Trophoblast cell (in vitro differentiated cells and primary cell): ENCODE results near the gene RGS1.
A peak's percentile ranks its signal among the peaks of the same experiment; 100 is the strongest.

Experiments
- DNase-seq, 2 donors: peaks; one replicate each; pipeline ENCODE4 v3.0.0-alpha.2; 2016
- H2AFZ ChIP-seq: 2 replicates; pipeline ENCODE4 v1.6.1; 2013; ENCODE audit warnings: low read length, moderate library complexity, mild to moderate bottlenecking; ENCODE audit not compliant: insufficient read depth, poor library complexity
- H2AK5ac ChIP-seq: 2 replicates; pipeline ENCODE4 v1.6.1; 2013; ENCODE audit warnings: mild to moderate bottlenecking, low read length
- H2BK120ac ChIP-seq: 2 replicates; pipeline ENCODE4 v1.6.1; 2013; ENCODE audit warnings: low read length, mild to moderate bottlenecking, moderate library complexity; ENCODE audit not compliant: insufficient read depth, poor library complexity
- H2BK12ac ChIP-seq: 2 replicates; pipeline ENCODE4 v1.6.1; 2013; ENCODE audit warnings: mild to moderate bottlenecking, low read length, moderate library complexity
- H2BK5ac ChIP-seq: 2 replicates; pipeline ENCODE4 v1.6.1; 2013; ENCODE audit warnings: low read length, low read depth, moderate library complexity, mild to moderate bottlenecking; ENCODE audit not compliant: poor library complexity
- H3K14ac ChIP-seq: 2 replicates; pipeline ENCODE4 v1.6.1; 2013; ENCODE audit warnings: mild to moderate bottlenecking, low read length
- H3K18ac ChIP-seq: 2 replicates; pipeline ENCODE4 v1.6.1; 2013; ENCODE audit warnings: mild to moderate bottlenecking, low read length
- H3K23ac ChIP-seq: 2 replicates; pipeline ENCODE4 v1.6.1; 2013; ENCODE audit warnings: low read length
- H3K27ac ChIP-seq: 2 replicates; pipeline ENCODE4 v1.5.1; 2013; ENCODE audit warnings: low read depth, mild to moderate bottlenecking, inconsistent platforms, low read length, moderate library complexity
- H3K27me3 ChIP-seq: 2 replicates; pipeline ENCODE4 v1.6.1; 2013; ENCODE audit warnings: inconsistent platforms, mild to moderate bottlenecking, low read length, moderate library complexity; ENCODE audit not compliant: insufficient read depth
- H3K36me3 ChIP-seq, 2 experiments: 1 replicate in 1 of 2; 2 replicates in 1 of 2; pipeline ENCODE4 v1.6.1; 2013; ENCODE audit warnings: low read length in 2 of 2, mild to moderate bottlenecking in 2 of 2, moderate library complexity in 1 of 2; ENCODE audit not compliant: insufficient read depth in 2 of 2, control insufficient read depth in 1 of 2
- H3K4ac ChIP-seq: 2 replicates; pipeline ENCODE4 v1.6.1; 2013; ENCODE audit warnings: low read depth, mild to moderate bottlenecking, low read length, moderate library complexity
- H3K4me1 ChIP-seq, 2 experiments: 1 replicate in 1 of 2; 2 replicates in 1 of 2; pipeline ENCODE4 v1.6.1; 2013; ENCODE audit warnings: low read length in 2 of 2, mild to moderate bottlenecking in 2 of 2, moderate library complexity in 1 of 2; ENCODE audit not compliant: insufficient read depth in 2 of 2, control insufficient read depth in 1 of 2
- H3K4me2 ChIP-seq: 2 replicates; pipeline ENCODE4 v1.6.1; 2013; ENCODE audit warnings: inconsistent platforms, mild to moderate bottlenecking, low read length, moderate library complexity
- H3K4me3 ChIP-seq: 2 replicates; pipeline ENCODE4 v1.5.1; 2013; ENCODE audit warnings: mild to moderate bottlenecking, low read depth, low read length, inconsistent platforms
- H3K79me1 ChIP-seq: one replicate; pipeline ENCODE4 v1.6.1; 2013; ENCODE audit warnings: low read length
- H3K79me2 ChIP-seq: 2 replicates; pipeline ENCODE4 v1.6.1; 2013; ENCODE audit warnings: low read length, mild to moderate bottlenecking; ENCODE audit not compliant: control insufficient read depth, insufficient read depth, poor library complexity
- H3K9ac ChIP-seq: 2 replicates; pipeline ENCODE4 v1.6.1; 2013; ENCODE audit warnings: mild to moderate bottlenecking, low read length
- H3K9me3 ChIP-seq: 2 replicates; pipeline ENCODE4 v1.6.1; 2013; ENCODE audit warnings: low read depth, mild to moderate bottlenecking, control low read depth, inconsistent platforms, low read length; ENCODE audit not compliant: insufficient read depth
- H4K12ac ChIP-seq: 2 replicates; pipeline ENCODE4 v1.6.1; 2013; ENCODE audit warnings: low read depth, mild to moderate bottlenecking, low read length, moderate library complexity
- H4K8ac ChIP-seq: 2 replicates; pipeline ENCODE4 v1.6.1; 2013; ENCODE audit warnings: low read depth, mild to moderate bottlenecking, low read length, moderate library complexity
- H4K91ac ChIP-seq: one replicate; pipeline ENCODE4 v1.6.1; 2013; ENCODE audit warnings: low read depth, mild to moderate bottlenecking, low read length, moderate library complexity
- WGBS: extraction: QIAGEN DNeasy Blood & Tissue Kit; methylation state at CpG from one replicate; pipeline ENCODE4 v1.1.7; 2013; ENCODE audit warnings: missing lambda C conversion rate; ENCODE audit not compliant: insufficient read length, insufficient coverage; ENCODE audit errors: extremely low coverage; 5-methylcytosine and 5-hydroxymethylcytosine counted together

Gene RGS1

DNA sequence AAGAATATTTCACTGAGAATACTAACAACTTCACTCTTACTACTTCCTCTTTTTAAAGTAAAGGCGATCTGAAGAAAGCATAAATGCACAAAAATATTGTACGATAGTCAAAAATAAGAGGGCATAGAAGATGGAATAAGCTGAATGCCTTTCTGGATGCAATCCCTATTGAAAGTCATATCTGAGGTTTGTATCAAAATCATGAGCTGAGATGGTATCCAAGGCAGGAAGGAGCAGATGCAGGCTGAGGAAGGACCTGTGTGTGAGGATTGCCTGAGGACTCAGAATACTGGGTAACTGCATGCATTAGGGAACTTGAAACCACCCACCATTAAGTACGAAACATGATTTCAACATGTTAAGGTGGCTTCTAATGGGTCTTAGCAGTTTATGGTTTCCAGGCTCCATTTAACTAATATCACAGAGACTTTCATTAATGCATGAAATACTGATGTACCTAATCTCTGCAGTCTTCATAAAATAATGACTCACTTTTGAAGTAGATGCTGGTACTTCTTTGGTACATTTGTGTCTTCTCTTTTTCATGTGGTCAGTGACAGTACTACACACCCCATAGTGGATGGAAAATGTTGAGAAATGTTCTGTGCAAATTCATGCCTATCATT is 29.6 kb upstream of the RGS1 start:
- Histone ChIP-seq H3K9ac (no peak overlapping the region), H2AFZ (no peak overlapping the region), H2BK5ac (no peak overlapping the region), H3K4me1 (peaks cover 0 to 5% of the 10 kb centered on the region in 2 experiments), H4K91ac (no peak overlapping the region), H3K27me3 (no peaks in the 10 kb centered on the region), H4K8ac (no peak overlapping the region), H3K23ac (no peak overlapping the region), H4K12ac (no peak overlapping the region), H2BK12ac (no peak overlapping the region), H3K79me2 (no peaks in the 10 kb centered on the region), H3K4me2 (no peak overlapping the region), H3K18ac (no peak overlapping the region), H3K79me1 (peaks cover 5% of the 10 kb centered on the region), H3K9me3 (no peaks in the 10 kb centered on the region), H3K14ac (no peak overlapping the region), H2BK120ac (no peak overlapping the region), H3K36me3 (no peaks in the 10 kb centered on the region), H3K4me3 (no peak overlapping the region), H2AK5ac (no peak overlapping the region), H3K27ac (no peak overlapping the region), H3K4ac (no peak overlapping the region)
- no CpG with 5 or more reads among the region's 3 CpGs for WGBS
- DNase-seq, result peak; percentile 38 to 88

DNA sequence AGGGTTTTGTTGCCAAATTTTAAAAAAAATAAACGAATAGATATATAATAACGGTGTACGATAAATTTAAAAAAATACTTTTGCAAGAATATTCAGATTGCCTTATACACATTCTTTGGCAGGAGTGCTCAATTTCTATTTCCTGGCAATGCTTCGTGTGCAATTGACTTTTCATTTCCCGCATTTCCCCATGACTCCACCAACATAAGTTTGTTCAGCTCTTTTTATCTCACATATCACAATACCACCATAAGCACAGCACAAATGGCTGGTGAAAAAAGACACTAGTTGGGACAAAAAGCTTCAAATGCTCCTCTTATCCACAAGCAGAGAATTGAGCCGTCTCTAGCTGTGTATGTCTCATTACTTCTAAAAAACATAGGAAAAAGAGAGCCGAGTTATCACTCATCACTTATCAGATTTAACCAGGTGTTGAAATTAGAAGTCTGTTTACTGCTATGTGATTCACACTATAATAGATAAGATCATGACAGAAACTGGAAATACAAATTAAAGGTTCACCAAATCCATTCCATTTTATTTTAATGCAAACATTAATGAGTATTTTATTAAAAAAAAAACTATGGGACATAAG is 28.9 kb upstream of the RGS1 start:
- Histone ChIP-seq H3K4me1 (peaks cover 2% of the 10 kb centered on the region in 2 experiments), H3K4me3 (no peak overlapping the region), H3K4ac (no peak overlapping the region), H2BK120ac (no peak overlapping the region), H3K14ac (no peak overlapping the region), H3K79me2 (no peaks in the 10 kb centered on the region), H3K9me3 (no peaks in the 10 kb centered on the region), H3K4me2 (no peak overlapping the region), H3K23ac (no peak overlapping the region), H2AK5ac (no peak overlapping the region), H4K8ac (no peak overlapping the region), H3K27ac (no peak overlapping the region), H3K27me3 (no peaks in the 10 kb centered on the region), H3K18ac (no peak overlapping the region), H2BK5ac (no peak overlapping the region), H4K12ac (no peak overlapping the region), H3K9ac (no peak overlapping the region), H3K79me1 (no peaks in the 10 kb centered on the region), H4K91ac (no peak overlapping the region), H2BK12ac (no peak overlapping the region), H2AFZ (no peak overlapping the region), H3K36me3 (no peaks in the 10 kb centered on the region)
- DNase-seq, result peak; percentile 8 to 75
- WGBS, result no CpG with 5 or more reads among the region's 7 CpGs

- Histone ChIP-seq H3K36me3 (no peaks in the 10 kb centered on the region), H3K27ac (no peak overlapping the region), H3K4me2 (no peak overlapping the region), H4K91ac (no peak overlapping the region), H4K12ac (no peak overlapping the region), H2AK5ac (no peak overlapping the region), H3K23ac (no peak overlapping the region), H2BK120ac (no peak overlapping the region), H3K79me1 (no peaks in the 10 kb centered on the region), H3K14ac (no peak overlapping the region), H2BK5ac (no peak overlapping the region), H3K9ac (peak overlapping the region; percentile 52), H3K4me1 (peaks cover 2% of the 10 kb centered on the region in 2 experiments), H4K8ac (no peak overlapping the region), H2BK12ac (no peak overlapping the region), H2AFZ (no peak overlapping the region), H3K79me2 (no peaks in the 10 kb centered on the region), H3K4me3 (no peak overlapping the region), H3K18ac (no peak overlapping the region), H3K27me3 (no peaks in the 10 kb centered on the region), H3K9me3 (no peaks in the 10 kb centered on the region), H3K4ac (no peak overlapping the region)
- WGBS, result no CpG with 5 or more reads among the region's 2 CpGs
- no peak for DNase-seq
Observed at GRCh38 chr1:192547501-192547900, 28.1 kb upstream of the RGS1 start.

DNA sequence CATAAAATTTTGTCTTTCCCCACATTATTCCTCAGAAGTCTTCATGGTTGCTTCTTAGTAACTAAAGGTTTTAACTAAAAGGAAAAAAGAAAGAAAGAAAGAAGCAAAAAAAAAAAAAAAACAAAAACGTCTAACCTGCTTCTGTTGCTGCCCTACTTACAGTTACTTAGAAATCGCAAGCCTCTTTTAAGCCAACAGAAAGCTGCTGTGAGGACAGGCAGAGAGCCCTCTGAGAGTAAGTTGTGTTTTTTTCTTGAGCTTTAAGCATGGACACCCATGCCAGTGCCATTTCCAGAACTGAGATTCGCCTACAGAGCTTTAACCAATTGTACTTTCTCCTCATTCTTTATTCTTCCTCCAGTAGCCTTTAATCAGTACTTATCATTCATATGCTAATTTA is 25.6 kb upstream of the RGS1 start:
- no peak overlapping the region for H4K12ac ChIP-seq
- H3K79me1 ChIP-seq, result no peaks in the 10 kb centered on the region
- H3K9ac ChIP-seq, result no peak overlapping the region
- no peak overlapping the region for H2BK5ac ChIP-seq
- H3K36me3 ChIP-seq, result no peaks in the 10 kb centered on the region
- no peak overlapping the region for H3K4me2 ChIP-seq
- H4K91ac ChIP-seq, result no peak overlapping the region
- H3K4ac ChIP-seq, result no peak overlapping the region
- DNase-seq, result no peak
- H2AK5ac ChIP-seq, result no peak overlapping the region
- WGBS, result no CpG with 5 or more reads among the region's 3 CpGs
- no peaks in the 10 kb centered on the region for H3K27me3 ChIP-seq
- H3K18ac ChIP-seq, result no peak overlapping the region
- H2BK12ac ChIP-seq, result no peak overlapping the region
- no peak overlapping the region for H3K14ac ChIP-seq
- peaks cover 3% of the 10 kb centered on the region in 2 experiments for H3K4me1 ChIP-seq
- H2AFZ ChIP-seq, result no peak overlapping the region
- no peak overlapping the region for H3K27ac ChIP-seq
- H3K23ac ChIP-seq, result no peak overlapping the region
- H3K9me3 ChIP-seq, result no peaks in the 10 kb centered on the region
- no peak overlapping the region for H3K4me3 ChIP-seq
- H3K79me2 ChIP-seq, result no peaks in the 10 kb centered on the region
- no peak overlapping the region for H4K8ac ChIP-seq
- no peak overlapping the region for H2BK120ac ChIP-seq
